NT2/D1 (cell line): ENCODE data around the gene WNT4.

ENCODE experiments used
- YY1 ChIP-seq: IDR thresholded peaks from 2 replicates; pipeline ENCODE4 v1.6.1; 2011; ENCODE audit not compliant: insufficient read length, insufficient read depth
- ZNF274 ChIP-seq: IDR thresholded peaks from 2 replicates; pipeline ENCODE4 v1.6.1; 2011; ENCODE audit warnings: mild to moderate bottlenecking, low read depth, low read length

DNA sequence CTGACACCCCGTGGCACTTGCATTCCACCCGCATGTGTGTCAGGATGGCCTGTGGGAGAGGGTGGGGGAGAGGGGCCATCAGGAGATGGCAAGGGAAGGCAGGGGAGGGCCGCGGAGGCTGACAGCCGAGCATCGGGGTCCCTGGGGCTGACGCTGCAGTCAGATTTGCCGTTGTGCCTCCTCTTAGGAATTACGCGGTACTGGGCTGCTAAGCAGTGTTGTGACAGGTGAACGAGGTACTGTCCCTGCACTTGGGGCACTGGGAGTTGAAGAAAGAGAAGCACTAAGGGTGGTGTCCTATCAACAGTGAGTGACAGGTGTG lies 22.5 kb downstream of the WNT4 start:
- TF ChIP-seq YY1 (no peak), ZNF274 (no peak)
